ENCODE results near the gene SPANXN5.
"Not testable (repeated sequence)": the region's sequence is repeated elsewhere in the genome, so short reads cannot be mapped to it uniquely, and the experiment has no call there.

The SPANXN5 gene

DNA sequence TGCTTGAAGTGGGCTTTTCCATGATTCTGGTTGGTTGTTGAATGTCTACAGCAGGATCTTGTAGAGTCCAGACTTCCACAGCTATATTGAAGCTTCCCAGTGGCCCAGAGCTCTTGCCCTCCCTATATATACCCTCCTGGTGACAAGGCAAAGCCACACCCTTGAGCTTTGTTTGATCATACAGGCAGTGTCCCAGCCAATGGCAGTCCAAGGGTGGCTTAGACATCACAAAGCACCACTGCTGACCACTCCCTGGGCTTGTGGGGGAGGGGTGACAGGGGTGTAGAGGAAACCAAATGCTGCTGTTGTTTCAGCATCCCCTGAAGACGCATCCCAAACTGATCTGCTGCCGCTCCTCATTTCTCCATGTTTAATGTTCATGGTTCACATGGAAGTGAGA is at the start of gene SPANXN5:
Gene SPANXN5, minus strand, starts transcription at position 101 of the 400 bp plus-strand sequence. Its CDS starts 79 bp downstream, at position 22.
- not testable (repeated sequence) for H3K4me1 ChIP-seq (ENCODE audit: control insufficient read depth, insufficient read depth, low read length); H3K27ac ChIP-seq (ENCODE audit: low read depth, low read length); H3K4me3 ChIP-seq (ENCODE audit: low read depth, low read length); H3K36me3 ChIP-seq (ENCODE audit: control insufficient read depth, insufficient read depth, low read length); H3K9ac ChIP-seq (ENCODE audit: low read depth, low read length); H3K27me3 ChIP-seq (ENCODE audit: control insufficient read depth, insufficient read depth, low read length)
- H3K9me3 ChIP-seq (ENCODE audit: control insufficient read depth, insufficient read depth, low read length) = peaks cover 13% of the 10 kb centered on the region; the same call in 1 of the 2 replicates

GRCh38 chrX:52843619-52844018 is 46.4 kb upstream of the SPANXN5 start:
- H3K4me3 ChIP-seq (ENCODE audit: low read depth, low read length); H3K36me3 ChIP-seq (ENCODE audit: control insufficient read depth, insufficient read depth, low read length); H3K27me3 ChIP-seq (ENCODE audit: control insufficient read depth, insufficient read depth, low read length); H3K27ac ChIP-seq (ENCODE audit: low read depth, low read length); H3K9ac ChIP-seq (ENCODE audit: low read depth, low read length); H3K4me1 ChIP-seq (ENCODE audit: control insufficient read depth, insufficient read depth, low read length); H3K9me3 ChIP-seq (ENCODE audit: control insufficient read depth, insufficient read depth, low read length): not testable (repeated sequence)

DNA sequence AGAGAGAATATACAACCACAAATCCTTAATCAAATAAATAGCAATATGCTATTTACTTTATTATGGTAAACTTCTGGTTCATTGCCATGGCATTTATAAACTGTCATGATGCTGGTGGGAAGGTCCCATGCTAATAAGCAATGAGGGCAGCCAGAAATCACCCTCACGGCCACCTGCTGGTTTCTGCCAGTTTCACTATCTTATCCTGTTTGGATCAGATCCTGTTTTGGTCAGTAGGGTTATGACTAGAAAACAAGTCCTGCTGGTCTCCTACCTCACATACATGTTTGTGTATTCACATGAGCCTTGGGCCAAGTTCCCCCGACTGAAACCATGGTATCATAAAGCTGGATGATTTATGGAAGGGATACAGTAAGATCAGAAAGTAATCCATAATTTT is 41.9 kb upstream of the SPANXN5 start:
- H3K27ac ChIP-seq (ENCODE audit: low read depth, low read length) = no peak overlapping the region
- H3K4me1 ChIP-seq (ENCODE audit: control insufficient read depth, insufficient read depth, low read length) = no peaks in the 10 kb centered on the region
- H3K36me3 ChIP-seq (ENCODE audit: control insufficient read depth, insufficient read depth, low read length) = no peaks in the 10 kb centered on the region
- no peak overlapping the region for H3K4me3 ChIP-seq (ENCODE audit: low read depth, low read length)
- peaks cover 20% of the 10 kb centered on the region for H3K9me3 ChIP-seq (ENCODE audit: control insufficient read depth, insufficient read depth, low read length)
- H3K27me3 ChIP-seq (ENCODE audit: control insufficient read depth, insufficient read depth, low read length) = no peaks in the 10 kb centered on the region
- no peak overlapping the region for H3K9ac ChIP-seq (ENCODE audit: low read depth, low read length)

DNA sequence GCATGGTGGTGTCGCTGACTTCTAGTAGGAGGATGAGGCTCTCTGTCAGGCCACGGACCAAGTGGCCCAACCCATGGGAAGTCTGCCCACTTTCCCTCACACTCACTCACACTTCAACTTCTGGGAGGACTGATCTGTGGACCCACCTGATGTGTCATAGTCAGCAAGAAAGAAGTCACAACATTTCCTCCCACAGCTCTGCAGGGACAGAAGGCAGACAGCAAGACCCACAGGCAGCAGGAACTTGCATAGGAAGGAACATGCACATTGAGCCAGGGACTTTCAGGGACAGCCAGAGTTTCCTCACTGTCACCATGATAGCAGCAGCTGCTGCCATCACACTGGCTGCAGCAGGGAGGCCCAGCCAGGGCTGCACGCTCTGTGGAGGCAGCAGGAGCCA is 33.3 kb upstream of the SPANXN5 start:
- Histone ChIP-seq H3K4me3 (ENCODE audit: low read depth, low read length) (no peak overlapping the region), H3K9me3 (ENCODE audit: control insufficient read depth, insufficient read depth, low read length) (peaks cover 47% of the 10 kb centered on the region), H3K27me3 (ENCODE audit: control insufficient read depth, insufficient read depth, low read length) (no peaks in the 10 kb centered on the region), H3K27ac (ENCODE audit: low read depth, low read length) (no peak overlapping the region), H3K9ac (ENCODE audit: low read depth, low read length) (no peak overlapping the region), H3K36me3 (ENCODE audit: control insufficient read depth, insufficient read depth, low read length) (no peaks in the 10 kb centered on the region), H3K4me1 (ENCODE audit: control insufficient read depth, insufficient read depth, low read length) (no peaks in the 10 kb centered on the region)

GRCh38 chrX:52824608-52825007 is 27.4 kb upstream of the SPANXN5 start:
- Histone ChIP-seq H3K27me3 (ENCODE audit: control insufficient read depth, insufficient read depth, low read length) (no peaks in the 10 kb centered on the region), H3K4me3 (ENCODE audit: low read depth, low read length) (no peak overlapping the region), H3K9me3 (ENCODE audit: control insufficient read depth, insufficient read depth, low read length) (peaks cover 43% of the 10 kb centered on the region), H3K4me1 (ENCODE audit: control insufficient read depth, insufficient read depth, low read length) (no peaks in the 10 kb centered on the region), H3K36me3 (ENCODE audit: control insufficient read depth, insufficient read depth, low read length) (no peaks in the 10 kb centered on the region), H3K9ac (ENCODE audit: low read depth, low read length) (no peak overlapping the region), H3K27ac (ENCODE audit: low read depth, low read length) (no peak overlapping the region)

GRCh38 chrX:52821079-52821760 is 24.0 kb upstream of the SPANXN5 start:
- no peak overlapping the region for H3K9ac ChIP-seq (ENCODE audit: low read depth, low read length)
- H3K27me3 ChIP-seq (ENCODE audit: control insufficient read depth, insufficient read depth, low read length) = no peaks in the 10 kb centered on the region
- H3K4me1 ChIP-seq (ENCODE audit: control insufficient read depth, insufficient read depth, low read length) = no peaks in the 10 kb centered on the region
- no peak overlapping the region for H3K4me3 ChIP-seq (ENCODE audit: low read depth, low read length)
- no peaks in the 10 kb centered on the region for H3K36me3 ChIP-seq (ENCODE audit: control insufficient read depth, insufficient read depth, low read length)
- H3K27ac ChIP-seq (ENCODE audit: low read depth, low read length) = no peak overlapping the region
- peaks cover 51% of the 10 kb centered on the region for H3K9me3 ChIP-seq (ENCODE audit: control insufficient read depth, insufficient read depth, low read length)

DNA sequence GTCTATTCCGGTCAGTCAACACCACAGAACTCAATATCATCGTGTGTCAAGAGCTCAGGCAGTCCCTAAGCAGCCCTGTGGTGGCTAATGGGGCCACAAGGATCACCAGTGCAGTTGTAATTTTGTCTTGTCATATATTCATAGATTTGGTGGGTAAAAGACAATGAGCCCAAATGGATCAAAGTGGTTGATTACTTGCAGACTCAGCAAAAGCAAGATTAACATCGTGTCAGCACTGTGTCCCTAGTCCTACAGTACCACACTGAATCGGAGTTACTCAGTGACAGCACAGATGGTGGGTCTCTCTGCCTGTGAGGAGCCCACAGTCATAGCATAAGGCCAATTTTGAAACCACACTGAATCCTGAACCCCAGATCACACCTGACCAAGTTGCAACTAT is 22.6 kb upstream of the SPANXN5 start:
- Histone ChIP-seq H3K4me1 (ENCODE audit: control insufficient read depth, insufficient read depth, low read length) (no peaks in the 10 kb centered on the region), H3K9me3 (ENCODE audit: control insufficient read depth, insufficient read depth, low read length) (peaks cover 44% of the 10 kb centered on the region), H3K4me3 (ENCODE audit: low read depth, low read length) (no peak overlapping the region), H3K27ac (ENCODE audit: low read depth, low read length) (no peak overlapping the region), H3K27me3 (ENCODE audit: control insufficient read depth, insufficient read depth, low read length) (no peaks in the 10 kb centered on the region), H3K36me3 (ENCODE audit: control insufficient read depth, insufficient read depth, low read length) (no peaks in the 10 kb centered on the region), H3K9ac (ENCODE audit: low read depth, low read length) (no peak overlapping the region)

DNA sequence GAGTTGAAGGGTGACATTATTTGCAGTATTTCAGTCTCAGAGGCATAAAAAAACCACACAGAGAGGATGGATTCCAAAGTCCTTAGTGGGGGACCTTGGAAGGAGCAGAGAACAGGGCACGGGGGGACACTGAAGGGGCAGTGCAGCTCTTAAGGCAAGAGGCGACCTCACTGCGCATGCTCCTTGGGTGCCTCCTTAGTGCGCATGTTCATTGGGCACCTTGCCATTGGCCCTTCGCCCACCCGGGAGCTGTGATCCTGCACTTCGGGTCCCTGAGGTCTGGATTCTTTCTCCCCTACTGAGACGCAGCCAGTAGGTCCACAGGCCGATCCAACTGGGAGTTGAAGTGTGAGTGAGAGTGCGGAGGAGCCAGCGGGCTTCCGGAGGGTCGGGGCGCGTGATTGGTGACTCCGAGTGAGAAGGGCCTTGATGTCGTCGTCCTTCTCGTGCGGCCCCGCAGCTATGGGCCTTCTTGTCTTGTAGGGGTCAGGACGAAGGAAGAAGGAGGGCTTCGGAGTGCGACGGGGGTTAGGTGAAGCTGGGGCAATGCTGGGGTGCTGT is 13.9 kb upstream of the SPANXN5 start, which contains the start of gene XAGE5:
Gene XAGE5, plus strand, starts transcription at position 223 of the 561 bp plus-strand sequence. CDS start 1,280 bp downstream, outside the sequence.
- no peak within 1 kb of the TSS for H3K9ac ChIP-seq (ENCODE audit: low read depth, low read length)

GRCh38 chrX:52804876-52805275 is 7.6 kb upstream of the SPANXN5 start:
- H3K9ac ChIP-seq (ENCODE audit: low read depth, low read length); H3K36me3 ChIP-seq (ENCODE audit: control insufficient read depth, insufficient read depth, low read length); H3K4me1 ChIP-seq (ENCODE audit: control insufficient read depth, insufficient read depth, low read length); H3K27ac ChIP-seq (ENCODE audit: low read depth, low read length); H3K4me3 ChIP-seq (ENCODE audit: low read depth, low read length); H3K27me3 ChIP-seq (ENCODE audit: control insufficient read depth, insufficient read depth, low read length): not testable (repeated sequence)
- H3K9me3 ChIP-seq (ENCODE audit: control insufficient read depth, insufficient read depth, low read length) = peaks cover 14% of the 10 kb centered on the region

More for the DNA sequence above, 13.9 kb upstream of the SPANXN5 start, which contains the start of gene XAGE5:
- no peaks in the 10 kb centered on the region for H3K27me3 ChIP-seq (ENCODE audit: control insufficient read depth, insufficient read depth, low read length)
- no peak within 1 kb of the TSS for H3K27ac ChIP-seq (ENCODE audit: low read depth, low read length)
- no peaks in the 10 kb centered on the region for H3K36me3 ChIP-seq (ENCODE audit: control insufficient read depth, insufficient read depth, low read length)
- H3K4me1 ChIP-seq (ENCODE audit: control insufficient read depth, insufficient read depth, low read length) = no peaks in the 10 kb centered on the region
- no peak within 1 kb of the TSS for H3K4me3 ChIP-seq (ENCODE audit: low read depth, low read length)
- peaks cover 32% of the 10 kb centered on the region for H3K9me3 ChIP-seq (ENCODE audit: control insufficient read depth, insufficient read depth, low read length)

DNA sequence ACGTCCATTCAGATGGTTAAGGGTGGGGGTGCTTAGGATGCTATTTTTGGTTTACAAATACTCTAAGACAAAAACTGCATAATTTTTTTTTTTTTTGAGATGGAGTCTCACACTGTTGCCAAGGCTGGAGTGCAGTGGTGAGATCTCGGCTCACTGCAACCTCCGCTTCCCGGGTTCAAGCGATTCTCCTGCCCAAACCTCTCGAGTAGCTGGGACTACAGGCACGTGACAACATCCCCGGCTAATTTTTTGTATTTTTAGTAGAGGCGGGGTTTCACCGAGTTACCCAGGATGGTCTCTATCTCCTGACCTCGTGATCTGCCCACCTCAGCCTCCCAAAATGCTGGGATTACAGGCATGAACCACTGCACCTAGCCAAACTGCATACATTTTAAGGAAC is 23.7 kb downstream of the SPANXN5 start:
- H3K4me3 ChIP-seq (ENCODE audit: low read depth, low read length); H3K9ac ChIP-seq (ENCODE audit: low read depth, low read length); H3K36me3 ChIP-seq (ENCODE audit: control insufficient read depth, insufficient read depth, low read length); H3K4me1 ChIP-seq (ENCODE audit: control insufficient read depth, insufficient read depth, low read length); H3K9me3 ChIP-seq (ENCODE audit: control insufficient read depth, insufficient read depth, low read length); H3K27ac ChIP-seq (ENCODE audit: low read depth, low read length); H3K27me3 ChIP-seq (ENCODE audit: control insufficient read depth, insufficient read depth, low read length): not testable (repeated sequence)

DNA sequence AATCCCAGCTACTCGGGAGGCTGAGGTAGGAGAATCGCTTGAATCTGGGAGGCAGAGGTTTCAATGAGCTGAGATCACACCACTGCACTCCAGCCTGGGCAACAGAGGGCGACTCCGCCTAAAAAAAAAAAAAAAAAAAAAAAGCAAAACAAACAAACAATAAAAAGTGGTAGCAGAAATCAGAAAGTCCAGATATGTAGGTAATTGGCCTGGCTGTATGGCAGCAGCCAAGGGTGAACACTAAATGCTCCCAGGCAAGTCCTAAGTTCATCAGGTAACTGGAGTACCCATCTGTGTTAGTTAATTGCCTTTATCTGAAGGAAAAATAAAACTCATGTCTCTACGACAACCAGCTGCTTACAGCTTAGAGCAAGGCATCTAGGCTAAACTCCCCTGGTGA is 31.2 kb downstream of the SPANXN5 start:
- not testable (repeated sequence) for H3K9me3 ChIP-seq (ENCODE audit: control insufficient read depth, insufficient read depth, low read length); H3K4me3 ChIP-seq (ENCODE audit: low read depth, low read length); H3K9ac ChIP-seq (ENCODE audit: low read depth, low read length); H3K4me1 ChIP-seq (ENCODE audit: control insufficient read depth, insufficient read depth, low read length); H3K36me3 ChIP-seq (ENCODE audit: control insufficient read depth, insufficient read depth, low read length); H3K27me3 ChIP-seq (ENCODE audit: control insufficient read depth, insufficient read depth, low read length); H3K27ac ChIP-seq (ENCODE audit: low read depth, low read length)

Measured in HUES48 (cell line).